H9 (cell line): Measurements from ENCODE around the gene PALS2. TPM values are rescaled to one million over a fixed set of nuclear protein-coding genes. Genes with fewer than 3 reads are reported as not detected.

Experiments used
- DNase-seq: peaks from one replicate; pipeline ENCODE4 v3.0.0-alpha.2; 2017
- H2AFZ ChIP-seq: one replicate; pipeline ENCODE4 v1.6.1; 2013; ENCODE audit warnings: mild to moderate bottlenecking, low read length, control low read depth, moderate library complexity
- H2AK5ac ChIP-seq: 2 replicates; pipeline ENCODE4 v1.6.1; 2013; ENCODE audit warnings: low read length, control low read depth, mixed read lengths; ENCODE audit not compliant: insufficient read length
- H2BK120ac ChIP-seq: one replicate; pipeline ENCODE4 v1.6.1; 2013; ENCODE audit warnings: low read depth, mild to moderate bottlenecking, low read length, control low read depth, inconsistent platforms; ENCODE audit not compliant: poor library complexity, severe bottlenecking
- H2BK12ac ChIP-seq: 2 replicates; pipeline ENCODE4 v1.6.1; 2013; ENCODE audit warnings: low read length, control low read depth, mixed read lengths, low read depth; ENCODE audit not compliant: insufficient read length
- H2BK15ac ChIP-seq: 2 replicates; pipeline ENCODE4 v1.6.1; 2013; ENCODE audit warnings: low read depth, low read length, control low read depth
- H2BK20ac ChIP-seq: one replicate; pipeline ENCODE4 v1.6.1; 2013; ENCODE audit warnings: low read depth, mild to moderate bottlenecking, low read length, control low read depth, inconsistent platforms; ENCODE audit not compliant: poor library complexity, severe bottlenecking
- H2BK5ac ChIP-seq: 2 replicates; pipeline ENCODE4 v1.6.1; 2013; ENCODE audit warnings: low read length, control low read depth, mixed read lengths; ENCODE audit not compliant: insufficient read length
- H3K14ac ChIP-seq: 2 replicates; pipeline ENCODE4 v1.6.1; 2013; ENCODE audit warnings: low read length, control low read depth; ENCODE audit not compliant: insufficient read depth
- H3K18ac ChIP-seq: 2 replicates; pipeline ENCODE4 v1.6.1; 2013; ENCODE audit warnings: low read depth, mild to moderate bottlenecking, mixed read lengths, low read length, control low read depth; ENCODE audit not compliant: insufficient read length
- H3K23ac ChIP-seq: 2 replicates; pipeline ENCODE4 v1.6.1; 2013; ENCODE audit warnings: low read length, control low read depth, mixed read lengths, low read depth; ENCODE audit not compliant: insufficient read length
- H3K23me2 ChIP-seq: 2 replicates; pipeline ENCODE4 v1.6.1; 2013; ENCODE audit warnings: low read depth, mild to moderate bottlenecking, mixed read lengths, low read length, control low read depth; ENCODE audit not compliant: insufficient read length, poor library complexity, severe bottlenecking
- H3K27ac ChIP-seq: 2 replicates; pipeline ENCODE4 v1.5.1; 2013; ENCODE audit warnings: low read length, control low read depth, mixed read lengths, low read depth; ENCODE audit not compliant: insufficient read length
- H3K27me3 ChIP-seq: 2 replicates; pipeline ENCODE4 v1.6.1; 2013; ENCODE audit warnings: low read length, control low read depth, inconsistent platforms; ENCODE audit not compliant: insufficient read depth
- H3K4ac ChIP-seq: 2 replicates; pipeline ENCODE4 v1.6.1; 2013; ENCODE audit warnings: low read depth, mild to moderate bottlenecking, control low read depth, inconsistent platforms, low read length, moderate library complexity
- H3K4me1 ChIP-seq: 2 replicates; pipeline ENCODE4 v1.6.1; 2013; ENCODE audit warnings: low read length, control low read depth, inconsistent platforms; ENCODE audit not compliant: insufficient read depth
- H3K4me2 ChIP-seq: 2 replicates; pipeline ENCODE4 v1.6.1; 2013; ENCODE audit warnings: low read length, control low read depth, mixed read lengths; ENCODE audit not compliant: insufficient read length, insufficient read depth
- H3K56ac ChIP-seq: 2 replicates; pipeline ENCODE4 v1.6.1; 2013; ENCODE audit warnings: low read depth, mild to moderate bottlenecking, mixed read lengths, low read length, control low read depth; ENCODE audit not compliant: insufficient read length
- H3K79me1 ChIP-seq: 2 replicates; pipeline ENCODE4 v1.6.1; 2013; ENCODE audit warnings: low read depth, mild to moderate bottlenecking, moderate library complexity, low read length, control low read depth, inconsistent platforms; ENCODE audit not compliant: insufficient read depth, poor library complexity, severe bottlenecking
- H3K79me2 ChIP-seq: 2 replicates; pipeline ENCODE4 v1.6.1; 2013; ENCODE audit warnings: low read length, control low read depth, inconsistent platforms; ENCODE audit not compliant: insufficient read depth
- H3K9ac ChIP-seq: 2 replicates; pipeline ENCODE4 v1.6.1; 2013; ENCODE audit warnings: low read length, control low read depth, mixed read lengths; ENCODE audit not compliant: insufficient read length; ENCODE audit errors: extremely low read depth
- H3K9me3 ChIP-seq: one replicate; pipeline ENCODE4 v1.6.1; 2013; ENCODE audit warnings: low read depth, low read length, inconsistent platforms; ENCODE audit not compliant: control insufficient read depth
- H3T11ph ChIP-seq: one replicate; pipeline ENCODE4 v1.6.1; 2013; ENCODE audit warnings: mild to moderate bottlenecking, low read length, control low read depth, inconsistent platforms
- H4K20me1 ChIP-seq: one replicate; pipeline ENCODE4 v1.6.1; 2013; ENCODE audit not compliant: control insufficient read depth, insufficient read length, insufficient read depth
- H4K5ac ChIP-seq: 2 replicates; pipeline ENCODE4 v1.6.1; 2013; ENCODE audit warnings: low read depth, mild to moderate bottlenecking, mixed read lengths, low read length, control low read depth; ENCODE audit not compliant: insufficient read length
- H4K8ac ChIP-seq: replicated peaks from 2 replicates; pipeline ENCODE4 v1.6.1; 2013; ENCODE audit warnings: low read length, control low read depth, mixed read lengths, low read depth; ENCODE audit not compliant: insufficient read length
- H4K91ac ChIP-seq: 2 replicates; pipeline ENCODE4 v1.6.1; 2013; ENCODE audit warnings: low read depth, mild to moderate bottlenecking, moderate library complexity, mixed read lengths, low read length, control low read depth; ENCODE audit not compliant: insufficient read length
- H3K27ac Mint-ChIP-seq, 3 experiments: 2 replicates in 2 of 3; 3 replicates in 1 of 3; pipeline ENCODE4 v1.8.0; 2020 to 2021; ENCODE audit warnings: mixed read lengths in 3 of 3, mild to moderate bottlenecking in 1 of 3, moderate library complexity in 1 of 3
- H3K27me3 Mint-ChIP-seq: 2 replicates; pipeline ENCODE4 v1.8.0; 2021; ENCODE audit warnings: low read depth, mild to moderate bottlenecking, moderate library complexity, mixed read lengths
- H3K36me3 Mint-ChIP-seq, 3 experiments: 2 replicates in 2 of 3; 3 replicates in 1 of 3; pipeline ENCODE4 v1.8.0; 2020 to 2021; ENCODE audit warnings: low read depth in 3 of 3, mixed read lengths in 3 of 3; ENCODE audit not compliant: insufficient read depth in 1 of 3
- H3K4me1 Mint-ChIP-seq, 2 experiments: 2 replicates each; pipeline ENCODE4 v1.8.0; 2020; ENCODE audit warnings: mixed read lengths in 2 of 2
- H3K4me3 Mint-ChIP-seq, 2 experiments: 2 replicates in 1 of 2; 3 replicates in 1 of 2; pipeline ENCODE4 v1.8.0; 2020 to 2021; ENCODE audit warnings: mild to moderate bottlenecking in 2 of 2, mixed read lengths in 2 of 2, moderate library complexity in 1 of 2
- H3K9me3 Mint-ChIP-seq, 2 experiments: 2 replicates in 1 of 2; 3 replicates in 1 of 2; pipeline ENCODE4 v1.8.0; 2020; ENCODE audit warnings: mild to moderate bottlenecking in 2 of 2, mixed read lengths in 2 of 2, moderate library complexity in 1 of 2
- WGBS: extraction: QIAGEN DNeasy Blood & Tissue Kit; methylation state at CpG from one replicate; pipeline ENCODE4 v1.1.7; 2013; ENCODE audit warnings: missing lambda C conversion rate, low lambda C conversion rate, mixed read lengths; ENCODE audit not compliant: insufficient read length; ENCODE audit errors: extremely low coverage; 5-methylcytosine and 5-hydroxymethylcytosine counted together
- total RNA-seq: library from RNA; stranded (reverse); gene quantifications from 2 replicates; pipeline ENCODE4 v1.2.1, GENCODE V29; 2021
- TF ChIP-seq, protein P1 (sequence below): fragments of 200-600 bp; sonication (generic); conservative IDR thresholded peaks from 3 replicates; pipeline ENCODE4 v1.8.0; 2021; ENCODE audit warnings: antibody characterized with exemption, mild to moderate bottlenecking

PALS2 gene
- total RNA-seq, 1 experiment from 2014 or later, result 63.1 TPM

DNA sequence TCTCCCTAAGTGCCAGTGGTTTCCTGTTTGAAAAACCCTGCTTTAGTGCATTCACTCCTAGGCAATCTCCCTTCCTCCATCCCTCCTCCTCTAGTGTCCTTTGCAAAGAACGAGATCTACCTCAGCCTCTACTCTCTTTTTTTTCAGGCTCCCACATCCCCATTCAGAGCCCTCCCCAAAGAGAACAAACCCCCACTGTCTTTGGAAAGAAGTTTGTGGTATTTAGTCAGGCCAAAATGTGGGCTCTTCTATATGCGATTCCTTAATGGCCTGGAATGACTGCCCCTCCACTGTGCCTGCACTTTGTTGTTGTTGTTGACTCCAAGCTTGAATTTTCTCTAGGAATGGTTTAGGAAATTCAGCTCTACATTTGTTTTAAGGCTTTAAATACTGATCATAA, 36.3 kb downstream of the PALS2 start:
- Histone ChIP-seq H3K27me3 (no peaks in the 10 kb centered on the region), H3K23me2 (no peaks in the 10 kb centered on the region), H3K56ac (no peak overlapping the region), H3T11ph (no peak overlapping the region), H2BK120ac (no peak overlapping the region), H2BK20ac (no peak overlapping the region), H3K4me1 (peaks cover 3% of the 10 kb centered on the region; the same call in 1 of the 2 replicates), H2AFZ (no peak overlapping the region), H3K9me3 (no peaks in the 10 kb centered on the region), H2BK5ac (no peak overlapping the region), H3K79me1 (peaks cover 3% of the 10 kb centered on the region), H2AK5ac (no peak overlapping the region), H2BK15ac (no peak overlapping the region), H4K91ac (no peak overlapping the region), H3K18ac (no peak overlapping the region), H4K8ac (no peak overlapping the region), H4K20me1 (no peaks in the 10 kb centered on the region), H3K14ac (no peak overlapping the region), H3K27ac (peak overlapping the region; percentile 63), H3K4ac (no peak overlapping the region), H3K79me2 (peaks cover 9% of the 10 kb centered on the region; the same call in 1 of the 2 replicates), H3K23ac (no peak overlapping the region), H3K9ac (no peak overlapping the region), H3K4me2 (peak overlapping the region; percentile 9), H4K5ac (no peak overlapping the region), H2BK12ac (no peak overlapping the region)
- no peaks in the 10 kb centered on the region; a peak in 1 of 7 replicates for H3K36me3 Mint-ChIP-seq
- H3K27ac Mint-ChIP-seq, result peak overlapping the region; percentile 80 to 95 (median 91)
- peak overlapping the region in 1 of 2 experiments; percentile 50; a peak in 2 of 5 replicates for H3K4me3 Mint-ChIP-seq
- H3K9me3 Mint-ChIP-seq, result no peaks in the 10 kb centered on the region
- no peaks in the 10 kb centered on the region for H3K27me3 Mint-ChIP-seq
- DNase-seq, result no peak
- TF ChIP-seq, protein P1, sequence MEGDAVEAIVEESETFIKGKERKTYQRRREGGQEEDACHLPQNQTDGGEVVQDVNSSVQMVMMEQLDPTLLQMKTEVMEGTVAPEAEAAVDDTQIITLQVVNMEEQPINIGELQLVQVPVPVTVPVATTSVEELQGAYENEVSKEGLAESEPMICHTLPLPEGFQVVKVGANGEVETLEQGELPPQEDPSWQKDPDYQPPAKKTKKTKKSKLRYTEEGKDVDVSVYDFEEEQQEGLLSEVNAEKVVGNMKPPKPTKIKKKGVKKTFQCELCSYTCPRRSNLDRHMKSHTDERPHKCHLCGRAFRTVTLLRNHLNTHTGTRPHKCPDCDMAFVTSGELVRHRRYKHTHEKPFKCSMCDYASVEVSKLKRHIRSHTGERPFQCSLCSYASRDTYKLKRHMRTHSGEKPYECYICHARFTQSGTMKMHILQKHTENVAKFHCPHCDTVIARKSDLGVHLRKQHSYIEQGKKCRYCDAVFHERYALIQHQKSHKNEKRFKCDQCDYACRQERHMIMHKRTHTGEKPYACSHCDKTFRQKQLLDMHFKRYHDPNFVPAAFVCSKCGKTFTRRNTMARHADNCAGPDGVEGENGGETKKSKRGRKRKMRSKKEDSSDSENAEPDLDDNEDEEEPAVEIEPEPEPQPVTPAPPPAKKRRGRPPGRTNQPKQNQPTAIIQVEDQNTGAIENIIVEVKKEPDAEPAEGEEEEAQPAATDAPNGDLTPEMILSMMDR, result no peak
- peaks cover 30 to 39% of the 10 kb centered on the region in 2 experiments for H3K4me1 Mint-ChIP-seq
- WGBS, result no CpG with 5 or more reads among the region's 2 CpGs
